Karpas-422 (cell line): ENCODE measurements around the gene RORB. TPM values are rescaled to one million over a fixed set of nuclear protein-coding genes. Genes with fewer than 3 reads are reported as not detected.

Experiments used
- DNase-seq: peaks from one replicate; pipeline ENCODE4 v3.0.0-alpha.2; 2015
- H2AFZ ChIP-seq: fragments of 200-600 bp; sonication (generic); 2 replicates; pipeline ENCODE4 v1.6.1; 2014; ENCODE audit warnings: antibody characterized with exemption, low read length, mixed read lengths
- H3K27ac ChIP-seq: fragments of 200-600 bp; sonication (generic); 2 replicates; pipeline ENCODE4 v1.5.1; 2014; ENCODE audit warnings: mild to moderate bottlenecking, low read length, moderate library complexity
- H3K27me3 ChIP-seq: fragments of 200-600 bp; sonication (generic); 2 replicates; pipeline ENCODE4 v1.6.1; 2014; ENCODE audit warnings: low read length, mixed read lengths
- H3K36me3 ChIP-seq: fragments of 200-600 bp; sonication (generic); 2 replicates; pipeline ENCODE4 v1.6.1; 2014; ENCODE audit warnings: low read length, mixed read lengths; ENCODE audit not compliant: insufficient read depth
- H3K4me1 ChIP-seq: fragments of 200-600 bp; sonication (generic); 2 replicates; pipeline ENCODE4 v1.6.1; 2014; ENCODE audit warnings: mild to moderate bottlenecking, low read length, mixed read lengths
- H3K4me2 ChIP-seq: fragments of 200-600 bp; sonication (generic); 2 replicates; pipeline ENCODE4 v1.6.1; 2014; ENCODE audit warnings: low read length, low read depth, mild to moderate bottlenecking; ENCODE audit not compliant: poor library complexity, severe bottlenecking
- H3K4me3 ChIP-seq: fragments of 200-600 bp; sonication (generic); 2 replicates; pipeline ENCODE4 v1.5.1; 2014; ENCODE audit warnings: mild to moderate bottlenecking, antibody characterized with exemption, low read length, mixed read lengths
- H3K79me2 ChIP-seq: fragments of 200-600 bp; sonication (generic); 2 replicates; pipeline ENCODE4 v1.6.1; 2014; ENCODE audit warnings: mild to moderate bottlenecking, low read length, mixed read lengths
- H3K9ac ChIP-seq: fragments of 200-600 bp; sonication (generic); 2 replicates; pipeline ENCODE4 v1.6.0; 2014; ENCODE audit warnings: low read length
- H3K9me2 ChIP-seq: fragments of 200-600 bp; sonication (generic), shearing (Covaris generic); replicated peaks from 2 replicates; pipeline ENCODE4 v1.6.0; 2014; ENCODE audit warnings: mild to moderate bottlenecking, low read length, moderate library complexity; ENCODE audit not compliant: insufficient read depth
- H3K9me3 ChIP-seq: fragments of 300-700, 200-600 bp; sonication (generic); 2 replicates; pipeline ENCODE4 v1.6.1; 2014; ENCODE audit warnings: low read length, mixed read lengths
- H4K20me1 ChIP-seq: fragments of 200-600 bp; sonication (generic); 2 replicates; pipeline ENCODE4 v1.6.1; 2014; ENCODE audit warnings: mild to moderate bottlenecking, antibody characterized with exemption, low read length, low read depth; ENCODE audit not compliant: insufficient read depth
- total RNA-seq: library from RNA; depleted of rRNA; stranded (reverse); fragments of >200 nt; shearing (Covaris generic); gene quantifications from 2 replicates; pipeline ENCODE4 v1.2.3, GENCODE V29; 2014; ENCODE audit warnings: low replicate concordance

The RORB gene
- total RNA-seq, 1 experiment from 2014 or later, result 1.1 TPM

GRCh38 chr9:74554751-74555419, 57.8 kb downstream of the RORB start:
- Histone ChIP-seq H3K27ac (no peak overlapping the region), H4K20me1 (no peaks in the 10 kb centered on the region), H3K27me3 (no peaks in the 10 kb centered on the region), H3K9ac (no peak overlapping the region), H3K36me3 (no peaks in the 10 kb centered on the region), H3K9me2 (no peaks in the 10 kb centered on the region), H3K9me3 (no peaks in the 10 kb centered on the region), H2AFZ (no peak overlapping the region), H3K4me2 (no peak overlapping the region), H3K4me3 (no peak overlapping the region), H3K79me2 (no peaks in the 10 kb centered on the region), H3K4me1 (no peaks in the 10 kb centered on the region)
- no peak for DNase-seq

- Histone ChIP-seq H3K4me2 (no peak overlapping the region), H2AFZ (no peak overlapping the region), H3K27ac (no peak overlapping the region), H3K4me1 (no peaks in the 10 kb centered on the region), H3K79me2 (no peaks in the 10 kb centered on the region), H3K4me3 (no peak overlapping the region), H3K9me2 (no peaks in the 10 kb centered on the region), H3K9ac (no peak overlapping the region), H3K27me3 (no peaks in the 10 kb centered on the region), H3K9me3 (no peaks in the 10 kb centered on the region), H4K20me1 (no peaks in the 10 kb centered on the region), H3K36me3 (no peaks in the 10 kb centered on the region)
- no peak for DNase-seq
Observed at GRCh38 chr9:74555565-74555964, 58.4 kb downstream of the RORB start.

GRCh38 chr9:74556685-74557084, 59.5 kb downstream of the RORB start:
- no peaks in the 10 kb centered on the region for H3K9me3 ChIP-seq
- no peak for DNase-seq
- H3K27me3 ChIP-seq, result no peaks in the 10 kb centered on the region
- no peak overlapping the region for H3K9ac ChIP-seq
- no peak overlapping the region for H2AFZ ChIP-seq
- no peak overlapping the region for H3K4me2 ChIP-seq
- no peaks in the 10 kb centered on the region for H3K36me3 ChIP-seq
- H3K4me3 ChIP-seq, result no peak overlapping the region
- no peak overlapping the region for H3K27ac ChIP-seq
- no peaks in the 10 kb centered on the region for H3K79me2 ChIP-seq
- no peaks in the 10 kb centered on the region for H4K20me1 ChIP-seq
- H3K4me1 ChIP-seq, result no peaks in the 10 kb centered on the region
- H3K9me2 ChIP-seq, result no peaks in the 10 kb centered on the region

- Histone ChIP-seq H3K9ac (no peak overlapping the region), H3K27me3 (no peaks in the 10 kb centered on the region), H3K9me2 (no peaks in the 10 kb centered on the region), H3K4me1 (no peaks in the 10 kb centered on the region), H3K4me2 (no peak overlapping the region), H3K27ac (no peak overlapping the region), H4K20me1 (no peaks in the 10 kb centered on the region), H3K36me3 (no peaks in the 10 kb centered on the region), H3K79me2 (no peaks in the 10 kb centered on the region), H3K4me3 (no peak overlapping the region), H2AFZ (no peak overlapping the region), H3K9me3 (no peaks in the 10 kb centered on the region)
- DNase-seq, result no peak
Observed at GRCh38 chr9:74557571-74557970, 60.4 kb downstream of the RORB start.

GRCh38 chr9:74562611-74563010, 65.5 kb downstream of the RORB start:
- H3K27me3 ChIP-seq, result no peaks in the 10 kb centered on the region
- H3K27ac ChIP-seq, result no peak overlapping the region
- no peaks in the 10 kb centered on the region for H3K9me3 ChIP-seq
- no peak overlapping the region for H3K4me2 ChIP-seq
- H2AFZ ChIP-seq, result no peak overlapping the region
- H3K9ac ChIP-seq, result no peak overlapping the region
- H3K4me3 ChIP-seq, result no peak overlapping the region
- H4K20me1 ChIP-seq, result no peaks in the 10 kb centered on the region
- H3K36me3 ChIP-seq, result no peaks in the 10 kb centered on the region
- no peaks in the 10 kb centered on the region for H3K79me2 ChIP-seq
- no peaks in the 10 kb centered on the region for H3K9me2 ChIP-seq
- H3K4me1 ChIP-seq, result no peaks in the 10 kb centered on the region
- DNase-seq, result no peak

GRCh38 chr9:74570879-74571512, 73.9 kb downstream of the RORB start:
- Histone ChIP-seq H3K4me1 (no peaks in the 10 kb centered on the region), H3K27me3 (no peaks in the 10 kb centered on the region), H3K9me2 (no peaks in the 10 kb centered on the region), H3K9ac (no peak overlapping the region), H3K4me2 (no peak overlapping the region), H2AFZ (no peak overlapping the region), H3K9me3 (no peaks in the 10 kb centered on the region), H3K27ac (no peak overlapping the region), H3K4me3 (no peak overlapping the region), H3K79me2 (no peaks in the 10 kb centered on the region), H3K36me3 (no peaks in the 10 kb centered on the region), H4K20me1 (no peaks in the 10 kb centered on the region)
- peak; percentile 68 for DNase-seq

- no peak for DNase-seq
- H3K4me2 ChIP-seq, result no peak overlapping the region
- H3K27me3 ChIP-seq, result no peaks in the 10 kb centered on the region
- no peak overlapping the region for H2AFZ ChIP-seq
- H3K9ac ChIP-seq, result no peak overlapping the region
- no peaks in the 10 kb centered on the region for H3K4me1 ChIP-seq
- H4K20me1 ChIP-seq, result no peaks in the 10 kb centered on the region
- no peak overlapping the region for H3K4me3 ChIP-seq
- H3K79me2 ChIP-seq, result no peaks in the 10 kb centered on the region
- H3K9me3 ChIP-seq, result no peaks in the 10 kb centered on the region
- no peaks in the 10 kb centered on the region for H3K36me3 ChIP-seq
- no peaks in the 10 kb centered on the region for H3K9me2 ChIP-seq
- no peak overlapping the region for H3K27ac ChIP-seq
Observed at GRCh38 chr9:74573640-74574191, 76.6 kb downstream of the RORB start.

GRCh38 chr9:74576176-74576575, 79.0 kb downstream of the RORB start:
- no peak overlapping the region for H3K9ac ChIP-seq
- no peaks in the 10 kb centered on the region for H3K9me3 ChIP-seq
- no peaks in the 10 kb centered on the region for H3K79me2 ChIP-seq
- no peaks in the 10 kb centered on the region for H3K4me1 ChIP-seq
- H4K20me1 ChIP-seq, result no peaks in the 10 kb centered on the region
- H3K4me2 ChIP-seq, result no peak overlapping the region
- no peak overlapping the region for H3K27ac ChIP-seq
- DNase-seq, result no peak
- H3K36me3 ChIP-seq, result no peaks in the 10 kb centered on the region
- H3K27me3 ChIP-seq, result no peaks in the 10 kb centered on the region
- H2AFZ ChIP-seq, result no peak overlapping the region
- no peak overlapping the region for H3K4me3 ChIP-seq
- no peaks in the 10 kb centered on the region for H3K9me2 ChIP-seq
